Spleen (tissue), 11 donors: ENCODE measurements around the gene KIF19. TPM values are rescaled to one million over a fixed set of nuclear protein-coding genes. Genes with fewer than 3 reads are reported as not detected.

Experiments used
- DNase-seq: peaks from one replicate; pipeline ENCODE4 v3.0.0-alpha.2; 2020
- H3K27ac ChIP-seq, 8 donors: fragments of 200-600 bp; sonication (generic) in 7 of 8; 1 replicate in 4 of 8; 2 replicates in 4 of 8; pipeline versions ENCODE4 v1.5.0 to v1.8.0; 2016 to 2021; ENCODE audit warnings: inconsistent platforms in 4 of 8, mild to moderate bottlenecking in 4 of 8, moderate library complexity in 1 of 8
- H3K27me3 ChIP-seq, 7 donors: fragments of 200-600 bp; sonication (generic) in 6 of 7; replicated peaks in 1 of 7; 1 replicate in 4 of 7; 2 replicates in 3 of 7; pipeline versions ENCODE4 v1.5.0 to v1.8.0; 2016 to 2021; ENCODE audit warnings: inconsistent platforms in 3 of 7, mild to moderate bottlenecking in 1 of 7
- H3K36me3 ChIP-seq, 6 donors: fragments of 200-600 bp; sonication (generic) in 5 of 6; 1 replicate in 4 of 6; 2 replicates in 2 of 6; pipeline versions ENCODE4 v1.5.0 to v1.8.0; 2016 to 2021; ENCODE audit warnings: inconsistent platforms in 2 of 6
- H3K4me1 ChIP-seq, 6 donors: fragments of 200-600 bp; sonication (generic) in 5 of 6; 1 replicate in 3 of 6; 2 replicates in 3 of 6; pipeline versions ENCODE4 v1.5.0 to v1.8.0; 2016 to 2021; ENCODE audit warnings: inconsistent platforms in 3 of 6
- H3K4me3 ChIP-seq, 8 donors: fragments of 200-600 bp; sonication (generic) in 7 of 8; 1 replicate in 4 of 8; 2 replicates in 4 of 8; pipeline versions ENCODE4 v1.5.0 to v1.8.0; 2016 to 2021; ENCODE audit warnings: inconsistent platforms in 4 of 8, mild to moderate bottlenecking in 4 of 8, moderate library complexity in 2 of 8
- H3K9me3 ChIP-seq, 8 donors: fragments of 200-600 bp; sonication (generic) in 7 of 8; 1 replicate in 4 of 8; 2 replicates in 4 of 8; pipeline versions ENCODE4 v1.5.0 to v1.8.0; 2016 to 2021; ENCODE audit warnings: inconsistent platforms in 4 of 8
- CTCF ChIP-seq, 11 experiments: fragments of 200-600 bp in 7 of 11; fragments of 450-650 bp in 4 of 11; sonication (generic) in 4 of 11; IDR thresholded peaks in 8 of 11; conservative IDR thresholded peaks in 3 of 11; 1 replicate in 7 of 11; 2 replicates in 4 of 11; pipeline versions ENCODE4 v1.4.0 to v1.8.0; 2016 to 2021; ENCODE audit warnings: antibody characterized with exemption in 11 of 11, inconsistent platforms in 4 of 11, mild to moderate bottlenecking in 1 of 11
- POLR2A ChIP-seq, 3 donors: fragments of 450-650 bp; IDR thresholded peaks; one replicate each; pipeline ENCODE4 v1.5.1; 2017; ENCODE audit warnings: antibody characterized with exemption in 3 of 3, mild to moderate bottlenecking in 1 of 3
- POLR2AphosphoS5 ChIP-seq, 3 donors: sonication (generic); formaldehyde crosslinking; IDR thresholded peaks; one replicate each; pipeline ENCODE4 v1.5.1; 2017; ENCODE audit warnings: antibody characterized with exemption in 3 of 3
- WGBS, 5 donors: extraction: QIAGEN DNeasy Blood & Tissue Kit in 3 of 5; methylation state at CpG; one replicate each; pipeline versions ENCODE4 v1.1.5 to v1.1.7; 2013 to 2018; 5-methylcytosine and 5-hydroxymethylcytosine counted together
- intact Hi-C: fragments of 100-400 bp; cut with DNase I; formaldehyde crosslinking; loops from one replicate; pipeline ENCODE4 v1.15.0; 2023; ENCODE audit warnings: low total_unique reads
- polyA plus RNA-seq, 3 donors: library from polyadenylated mRNA; stranded (reverse); fragments of 200-250 nt; gene quantifications; one replicate each; pipeline ENCODE4 v1.2.1, GENCODE V29; 2013
- total RNA-seq, 7 donors: library from RNA; depleted of rRNA in 3 of 7; stranded (reverse); fragments of >200 nt in 3 of 7; fragmentation: NEBNext Ultra II Directional in 4 of 7; extraction: Animal tissue kit (Norgen Biotek cat#: 25700) in 4 of 7; gene quantifications; one replicate each; pipeline versions ENCODE4 v1.1.0 to v1.2.1, GENCODE V29; 2016 to 2021
- donor health status: healthy with polysubstance abuse.
- donor health status: DM: no; HTN: no; CAD: no; lungs with moderate emphysema.
- donor health status: DM: no; HTN: no; CAD: no.
- donor health status: Bipolar disorder and iron deficiency.
- donor health status: healthy.
- donor health status: DM: no; HTN: no; CAD: no.
- donor health status: DM: yes; HTN: yes; CAD: no.

Gene KIF19
- total and polyA plus RNA-seq, 10 donors = 5.7 to 48.2 (median 22.6) TPM

- intact Hi-C loops = no loop called here
- H3K4me1 ChIP-seq = peaks cover 0 to 20% (median 5%) of the 10 kb centered on the region in 6 donors
- TF ChIP-seq POLR2AphosphoS5 (IDR thresholded peaks at IDR 0.05) = no peak
- TF ChIP-seq POLR2A (IDR thresholded peaks at IDR 0.05) = no peak
- no peak for TF ChIP-seq CTCF (IDR thresholded peaks at IDR 0.05 in 8 of 11, conservative IDR thresholded peaks at IDR 0.05 in 3 of 11)
- peaks cover 0 to 9% (median 0%) of the 10 kb centered on the region in 7 donors for H3K27me3 ChIP-seq
- DNase-seq = no peak
- no peaks in the 10 kb centered on the region for H3K36me3 ChIP-seq
- 86 to 95% (median 94%) methylated on average over 9 to 10 of the region's 10 CpGs for WGBS, 5 donors
- peaks cover 0 to 4% (median 0%) of the 10 kb centered on the region in 8 donors for H3K9me3 ChIP-seq
- H3K27ac ChIP-seq = no peak overlapping the region
- H3K4me3 ChIP-seq = no peak overlapping the region
These were observed 33.5 kb upstream of the KIF19 start for GRCh38 chr17:74292495-74292894.

GRCh38 chr17:74295625-74296547 lies 30.1 kb upstream of the KIF19 start:
- TF ChIP-seq POLR2A (IDR thresholded peaks at IDR 0.05) (no peak), POLR2AphosphoS5 (IDR thresholded peaks at IDR 0.05) (no peak), CTCF (IDR thresholded peaks at IDR 0.05 in 8 of 11, conservative IDR thresholded peaks at IDR 0.05 in 3 of 11) (no peak)

GRCh38 chr17:74296548-74296936 lies 29.5 kb upstream of the KIF19 start:
- intact Hi-C loops = loop anchor here (5.0 kb wide), 1 partner anchor 84 kb away; the partner anchor contains the start of gene TTYH2
- DNase-seq = no peak
- TF ChIP-seq POLR2A (IDR thresholded peaks at IDR 0.05) (no peak), POLR2AphosphoS5 (IDR thresholded peaks at IDR 0.05) (peak in 1 of 3 donors; percentile 34), CTCF (IDR thresholded peaks at IDR 0.05 in 8 of 11, conservative IDR thresholded peaks at IDR 0.05 in 3 of 11) (peak; percentile 32 to 74 (median 60))
- Histone ChIP-seq H3K36me3 (no peaks in the 10 kb centered on the region), H3K27me3 (peaks cover 0 to 34% (median 0%) of the 10 kb centered on the region in 7 donors), H3K4me3 (no peak overlapping the region), H3K27ac (peak overlapping the region in 1 of 8 donors; percentile 40), H3K4me1 (peaks cover 5 to 30% (median 8%) of the 10 kb centered on the region in 6 donors), H3K9me3 (peaks cover 0 to 4% (median 0%) of the 10 kb centered on the region in 8 donors)
- 3 to 10% (median 5%) methylated on average over 5 of the region's 5 CpGs for WGBS, 5 donors

More at GRCh38 chr17:74295625-74296547, 30.1 kb upstream of the KIF19 start:
- whole genome bisulfite sequencing, 5 donors = 77 to 92% (median 82%) methylated on average over 10 of the region's 10 CpGs
- H3K9me3 ChIP-seq = peaks cover 0 to 4% (median 0%) of the 10 kb centered on the region in 8 donors
- H3K36me3 ChIP-seq = no peaks in the 10 kb centered on the region
- peaks cover 0 to 24% (median 5%) of the 10 kb centered on the region in 6 donors for H3K4me1 ChIP-seq
- DNase-seq = no peak
- H3K27ac ChIP-seq = peak overlapping the region in 1 of 8 donors; percentile 40
- peaks cover 0 to 34% (median 0%) of the 10 kb centered on the region in 7 donors for H3K27me3 ChIP-seq
- intact Hi-C loops = loop anchor here (5.0 kb wide), 1 partner anchor 84 kb away; the partner anchor contains the start of gene TTYH2
- no peak overlapping the region for H3K4me3 ChIP-seq

GRCh38 chr17:74297941-74298340 lies 28.1 kb upstream of the KIF19 start:
- intact Hi-C loops = loop anchor here (5.0 kb wide), 1 partner anchor 86 kb away; the partner anchor contains the start of gene TTYH2
- no peak for DNase-seq
- peaks cover 5 to 30% (median 8%) of the 10 kb centered on the region in 6 donors for H3K4me1 ChIP-seq
- peaks cover 0 to 34% (median 0%) of the 10 kb centered on the region in 7 donors for H3K27me3 ChIP-seq
- peaks cover 0 to 4% (median 0%) of the 10 kb centered on the region in 8 donors for H3K9me3 ChIP-seq
- no peak overlapping the region for H3K4me3 ChIP-seq
- H3K36me3 ChIP-seq = no peaks in the 10 kb centered on the region
- H3K27ac ChIP-seq = peak overlapping the region in 1 of 8 donors; percentile 59
- TF ChIP-seq CTCF (IDR thresholded peaks at IDR 0.05 in 8 of 11, conservative IDR thresholded peaks at IDR 0.05 in 3 of 11) (no peak), POLR2A (IDR thresholded peaks at IDR 0.05) (no peak), POLR2AphosphoS5 (IDR thresholded peaks at IDR 0.05) (no peak)
- 64 to 93% (median 79%) methylated on average over 4 of the region's 4 CpGs for WGBS, 5 donors
